ENCODE data around the gene CLASP1.
"Not testable (repeated sequence)": the region's sequence is repeated elsewhere in the genome, so short reads cannot be mapped to it uniquely, and the experiment has no call there.

Gene CLASP1

DNA sequence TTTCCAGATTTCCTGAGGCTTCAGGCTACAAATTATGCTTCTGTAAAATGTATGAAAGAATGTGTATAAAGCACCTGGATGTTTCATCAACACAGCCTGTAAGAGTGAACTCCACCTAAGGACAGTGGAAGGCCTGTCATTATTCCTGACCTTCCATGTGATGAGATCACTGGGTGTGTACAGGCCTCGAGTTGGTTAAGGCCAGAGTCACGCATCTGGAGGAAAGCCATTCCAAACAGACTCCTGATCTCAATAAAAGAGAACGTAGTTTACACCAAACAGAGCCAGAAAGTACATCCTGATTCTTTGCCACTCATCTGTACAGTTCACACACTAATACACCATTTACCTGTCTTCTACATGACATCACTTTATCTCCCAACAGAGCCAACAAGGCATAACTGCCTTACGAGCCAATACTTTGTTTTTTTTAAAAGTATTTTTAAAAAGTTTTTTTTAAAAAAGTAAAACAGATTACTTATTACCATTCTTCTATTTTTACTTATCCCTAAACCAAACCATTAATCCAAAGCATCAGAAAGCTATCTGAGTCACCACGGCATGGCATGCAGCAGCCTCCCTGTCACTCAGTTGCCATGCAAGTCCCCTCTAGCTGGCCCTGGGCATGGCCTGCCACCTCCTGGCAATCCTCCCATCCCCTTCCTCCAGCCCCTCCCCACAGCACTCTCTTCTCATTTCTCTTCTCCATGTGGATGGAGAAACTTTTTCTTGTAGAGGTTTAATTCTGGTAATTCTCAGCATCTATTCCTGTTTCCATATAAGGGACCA lies 285.4 kb downstream of the CLASP1 start:
- DNase-seq, result no peak

DNA sequence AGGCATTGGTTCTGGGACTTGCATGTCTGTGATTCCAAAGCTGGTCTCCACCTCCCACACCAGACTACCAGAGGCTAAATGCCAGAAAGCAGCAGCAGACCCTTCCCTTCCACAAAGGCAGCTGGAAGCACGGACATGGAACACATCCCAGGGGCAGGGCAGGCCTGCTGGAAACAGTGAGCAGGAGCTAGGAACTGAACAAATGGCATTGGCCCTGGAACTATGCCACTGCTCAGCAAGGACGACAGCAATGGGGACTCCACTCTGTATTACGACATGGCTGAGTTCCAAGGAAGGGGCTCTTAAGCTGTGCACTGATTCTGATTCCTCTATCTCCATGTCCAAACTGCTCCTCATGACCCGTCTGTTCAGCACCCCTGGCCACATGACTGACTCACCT lies 286.5 kb downstream of the CLASP1 start:
- no peak for DNase-seq

DNA sequence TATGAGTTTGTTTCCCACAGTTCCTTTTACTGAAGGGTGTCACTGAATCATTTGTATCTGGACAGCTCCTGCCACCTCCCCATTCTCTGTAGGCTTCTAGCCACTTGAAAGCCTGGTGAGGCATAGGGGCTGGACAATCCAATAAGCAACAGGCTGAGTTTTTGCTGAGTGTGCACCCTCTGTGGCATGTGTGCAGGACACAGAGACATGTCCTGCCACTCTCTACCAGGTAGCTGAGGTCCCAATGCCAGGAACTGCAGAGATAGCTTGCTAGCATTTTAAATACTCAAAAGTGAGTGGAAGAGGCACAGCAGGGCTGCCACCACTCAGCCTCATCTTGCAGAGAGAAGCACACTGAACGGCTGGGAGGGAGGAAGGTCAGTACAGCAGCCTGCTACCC lies 287.0 kb downstream of the CLASP1 start:
- no peak for DNase-seq

DNA sequence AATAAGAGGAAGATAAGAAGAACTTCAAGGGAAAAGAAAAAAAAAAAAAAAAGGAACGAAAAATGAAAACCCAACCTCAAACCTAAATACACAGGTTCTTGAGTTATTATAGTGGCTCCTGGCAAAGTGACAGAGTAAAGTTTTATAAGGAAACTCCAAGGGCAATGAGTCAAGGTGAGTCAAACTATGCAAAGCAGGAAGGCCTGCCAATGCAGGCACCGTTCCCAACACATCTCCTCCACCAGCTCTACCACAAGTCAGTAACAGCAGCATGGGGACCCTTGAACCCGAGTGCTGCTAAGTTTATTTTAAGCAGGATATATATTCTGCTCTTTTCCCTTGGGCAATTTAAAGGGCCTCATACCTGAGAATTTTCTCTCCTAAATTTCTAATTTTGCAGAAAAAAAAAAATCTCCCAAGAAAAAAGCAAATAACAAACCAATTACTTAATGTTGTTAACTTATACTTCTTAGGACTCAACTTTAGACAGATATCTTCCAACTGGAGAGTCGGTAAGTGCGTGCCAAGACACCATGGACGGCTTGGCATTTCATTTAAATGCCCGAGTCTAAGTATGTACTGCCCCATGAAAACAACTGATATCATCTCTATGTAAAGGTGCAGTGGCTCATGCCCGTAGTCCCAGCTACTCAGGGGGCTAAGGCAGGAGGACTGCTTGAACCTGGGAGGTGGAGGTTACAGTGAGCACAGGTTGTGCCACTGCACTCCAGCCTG lies 288.5 kb downstream of the CLASP1 start:
- no peak for DNase-seq

DNA sequence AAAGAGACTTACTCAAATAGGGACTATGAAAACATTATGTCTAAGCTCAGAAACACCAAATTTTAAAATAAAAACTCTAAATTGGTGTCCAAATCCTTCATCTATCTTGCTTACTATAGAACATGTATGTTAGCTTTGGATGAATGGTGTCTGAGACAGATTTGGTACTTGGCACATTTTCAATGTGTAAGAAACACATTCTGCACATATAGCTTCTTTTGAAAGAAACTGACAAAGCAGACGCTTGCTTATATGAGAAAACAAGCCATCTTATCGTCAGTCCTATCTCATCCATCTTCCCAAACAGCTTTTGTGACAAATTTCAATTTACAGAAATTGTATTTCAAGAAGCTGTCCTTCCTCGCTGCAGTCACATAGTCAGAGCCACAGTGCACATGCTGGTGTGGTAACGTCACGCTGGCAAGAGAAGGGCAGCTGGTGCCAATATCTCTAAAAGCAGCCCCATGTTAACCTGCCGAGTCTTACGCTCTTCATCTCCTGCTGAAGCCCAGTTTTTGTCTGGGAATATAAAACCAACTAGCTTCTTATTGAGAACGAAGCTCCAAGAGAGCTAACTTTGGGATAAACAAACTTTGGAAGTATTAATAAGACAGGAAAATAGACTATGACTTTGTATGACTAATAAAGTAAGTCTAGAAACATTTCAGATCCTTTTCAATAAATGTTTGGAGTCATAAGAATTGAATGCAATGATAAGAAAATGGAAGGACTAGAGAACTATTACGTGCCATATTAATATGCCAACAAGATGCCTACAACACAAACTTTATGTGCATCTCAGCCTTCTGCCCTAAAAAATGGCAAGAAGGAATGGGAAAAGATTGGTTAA lies 289.3 kb downstream of the CLASP1 start:
- no peak for DNase-seq

DNA sequence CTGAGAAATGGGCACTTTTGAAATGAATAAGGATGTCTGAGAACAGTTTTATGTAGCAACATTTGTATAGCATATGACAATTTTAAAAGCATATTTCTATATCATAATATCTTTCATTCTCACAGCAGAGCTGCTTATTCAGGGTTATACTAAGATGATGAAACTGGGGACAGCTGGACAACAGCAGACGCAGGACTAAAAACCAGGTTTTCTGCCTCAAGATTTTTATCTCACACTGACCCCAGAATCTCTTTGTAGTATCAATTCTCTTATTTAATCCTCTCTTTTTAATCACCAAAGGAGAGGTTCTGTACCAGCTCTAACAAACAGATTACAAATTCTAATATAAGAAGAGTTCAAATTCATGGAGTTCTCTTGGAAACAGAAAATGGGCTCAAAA lies 290.1 kb downstream of the CLASP1 start:
- no peak for DNase-seq

DNA sequence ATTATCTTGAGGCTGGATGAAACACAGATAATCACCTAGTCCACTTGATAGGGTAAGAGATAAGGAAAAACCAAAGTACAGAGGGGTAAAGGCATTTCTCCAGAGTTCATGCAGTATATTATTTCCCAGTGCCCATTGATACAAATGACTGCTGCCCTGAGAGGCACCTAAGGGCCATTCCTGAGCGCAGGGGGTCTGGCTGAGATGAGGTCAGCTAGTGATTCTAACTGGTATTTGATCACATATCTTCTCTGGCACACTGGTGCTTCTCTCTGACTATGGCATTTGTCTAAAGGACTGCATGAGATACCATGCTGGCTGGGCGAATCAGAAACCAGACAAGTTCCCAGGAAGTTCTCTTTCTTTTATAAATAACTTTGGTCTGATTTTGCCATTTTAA lies 291.0 kb downstream of the CLASP1 start:
- no peak for DNase-seq

DNA sequence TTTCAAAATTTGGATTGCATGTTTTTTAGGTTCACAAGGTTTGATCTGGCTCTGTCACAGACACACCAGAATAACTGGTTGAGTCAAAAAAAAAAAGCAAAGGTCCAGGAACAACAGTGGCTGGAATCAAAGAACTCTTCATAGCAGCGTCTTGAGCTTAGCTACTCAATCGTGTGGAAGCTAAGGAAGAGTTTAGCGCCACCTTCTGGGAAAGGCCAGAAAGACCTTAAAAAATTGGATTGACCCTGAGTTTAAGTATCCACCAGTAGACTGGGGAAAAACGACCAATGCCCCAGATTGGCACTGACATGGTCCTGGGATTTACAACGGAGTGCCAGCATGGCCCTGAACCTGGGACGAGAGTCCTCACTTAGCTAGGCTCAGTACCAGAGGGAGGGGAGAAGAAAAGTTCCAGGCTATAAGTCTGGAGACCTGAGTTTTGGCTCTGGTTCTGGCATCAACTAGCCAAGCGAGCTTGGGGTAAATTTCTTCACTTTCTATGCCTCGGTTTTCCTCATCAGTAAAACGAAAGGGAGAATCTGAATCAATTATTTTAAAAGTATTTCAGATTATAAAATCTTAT lies 293.1 kb downstream of the CLASP1 start:
- peak; percentile 87 for DNase-seq

DNA sequence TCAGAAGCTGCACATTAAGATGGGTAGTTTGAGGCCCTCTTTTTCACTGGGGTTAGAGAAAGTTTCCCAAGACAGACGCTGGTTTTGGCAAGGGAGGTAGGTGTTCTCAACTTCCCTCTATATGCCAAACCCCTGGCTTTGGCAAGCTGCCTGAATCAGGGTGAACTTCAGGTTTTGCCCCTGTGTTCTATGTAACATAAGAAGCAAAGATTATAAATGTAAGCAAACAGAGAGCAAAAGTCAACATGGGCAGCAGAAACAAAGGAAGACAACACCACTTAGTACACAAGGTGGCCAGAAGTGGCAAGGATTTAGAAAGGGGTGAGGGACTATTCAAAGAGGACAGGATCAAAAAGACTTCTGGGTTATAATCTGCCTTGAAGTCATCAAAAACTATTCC lies 293.8 kb downstream of the CLASP1 start:
- DNase-seq, result no peak

DNA sequence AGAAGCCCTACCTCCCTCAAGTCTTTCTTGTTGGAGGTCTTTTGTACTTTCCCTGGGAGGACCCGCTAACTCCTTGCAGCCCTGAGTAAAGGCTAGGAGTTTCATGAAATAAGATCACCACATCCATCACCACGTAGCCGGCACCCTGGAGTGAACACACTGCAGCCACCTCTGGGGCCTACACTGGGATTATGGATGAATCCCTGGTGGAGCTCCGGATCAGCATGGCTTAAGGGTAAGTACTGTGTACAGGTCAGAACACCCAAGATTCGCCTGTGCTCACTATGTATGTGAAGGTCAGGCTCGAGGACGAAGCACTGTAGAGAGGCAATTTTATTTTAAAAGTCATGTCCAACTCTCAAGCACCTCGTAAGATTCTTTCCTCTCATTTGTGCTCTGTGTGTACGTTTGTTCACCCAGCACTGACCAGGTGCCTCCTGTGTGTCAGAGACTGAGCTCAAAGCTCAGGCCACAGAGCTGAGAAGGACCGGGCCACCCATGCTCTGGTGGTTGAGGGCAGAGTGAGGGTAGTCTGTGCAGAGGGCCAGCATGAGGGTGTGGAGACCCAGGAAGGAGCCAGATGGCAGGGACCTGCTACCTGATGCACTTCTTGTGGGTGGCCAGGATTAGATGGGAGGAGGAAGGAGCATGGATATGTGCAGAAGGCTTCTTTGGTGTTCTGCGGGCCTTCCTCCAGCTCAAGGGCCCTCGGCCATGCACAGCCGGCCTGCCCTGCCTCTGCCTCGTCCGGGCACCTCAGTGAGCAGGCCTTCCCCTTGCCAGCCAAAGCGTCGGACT lies 297.5 kb downstream of the CLASP1 start:
- no peak for DNase-seq

DNA sequence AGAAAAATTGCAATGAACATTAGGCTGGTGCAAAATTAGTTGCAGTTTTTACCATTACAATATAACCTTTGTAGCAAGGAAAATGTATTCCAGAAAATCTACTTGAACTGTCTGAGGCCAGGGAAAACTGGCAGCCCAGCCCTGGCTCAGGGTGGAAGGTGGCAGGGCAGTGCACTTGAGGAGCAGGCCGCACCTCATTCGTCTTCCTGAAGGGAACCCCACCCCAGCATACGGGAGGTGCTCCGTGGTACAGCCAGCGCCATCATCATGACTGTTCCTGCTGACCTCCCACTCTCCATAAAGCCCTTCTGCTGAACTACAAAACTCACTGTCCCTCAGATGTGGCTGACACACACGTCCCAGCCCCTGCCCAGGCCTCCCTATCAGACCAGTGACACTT lies 298.4 kb downstream of the CLASP1 start:
- no peak for DNase-seq

DNA sequence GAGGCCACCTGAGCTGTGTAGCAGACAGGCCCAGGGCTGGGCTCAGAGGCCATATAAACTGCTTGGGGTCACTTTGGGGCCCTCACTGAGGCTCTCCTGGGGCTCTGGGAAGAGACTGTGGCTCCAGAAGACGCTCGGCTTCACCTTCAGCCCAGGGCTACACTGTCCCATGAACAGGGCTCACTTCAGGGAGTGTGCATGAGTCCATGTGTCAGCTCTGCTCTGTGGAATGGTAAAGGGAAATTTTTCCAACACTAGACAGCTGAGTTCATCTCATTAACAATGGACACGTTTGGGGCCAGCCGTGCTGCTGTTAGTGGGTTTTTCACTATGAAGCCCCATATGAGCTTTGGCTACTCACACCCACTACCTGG lies 298.9 kb downstream of the CLASP1 start:
- no peak for DNase-seq

DNA sequence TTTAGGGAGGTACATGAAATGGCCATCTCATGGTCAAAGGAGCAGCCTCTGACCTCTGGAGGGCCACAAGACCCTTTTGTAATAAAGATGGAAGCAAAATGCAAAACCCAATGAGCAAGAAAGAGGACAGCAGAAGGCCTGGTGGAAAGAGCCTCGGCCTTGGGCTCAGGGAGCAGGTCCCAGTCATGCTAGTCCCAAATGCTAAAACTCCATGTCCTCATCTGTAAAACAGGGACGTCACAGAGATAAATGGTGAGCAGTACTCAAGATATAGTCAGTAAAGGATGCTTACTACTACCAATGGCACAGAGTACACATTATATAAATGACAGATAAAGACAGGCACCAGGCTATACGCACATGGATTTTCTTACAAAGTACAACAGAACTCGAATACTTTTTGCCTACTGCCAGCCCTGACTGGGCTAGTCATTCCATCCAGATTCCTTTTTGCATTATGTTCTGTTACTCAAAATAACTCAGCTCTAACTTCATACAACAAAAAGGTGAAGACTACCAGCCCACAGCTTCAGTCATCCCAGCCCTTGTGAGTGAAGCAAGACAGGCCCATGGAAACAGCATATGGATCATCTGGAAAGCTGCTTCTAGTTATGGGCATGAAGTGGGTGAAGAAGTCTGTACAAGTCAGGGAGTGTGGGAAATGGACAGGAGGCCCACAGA lies 299.4 kb downstream of the CLASP1 start:
- DNase-seq, result no peak

DNA sequence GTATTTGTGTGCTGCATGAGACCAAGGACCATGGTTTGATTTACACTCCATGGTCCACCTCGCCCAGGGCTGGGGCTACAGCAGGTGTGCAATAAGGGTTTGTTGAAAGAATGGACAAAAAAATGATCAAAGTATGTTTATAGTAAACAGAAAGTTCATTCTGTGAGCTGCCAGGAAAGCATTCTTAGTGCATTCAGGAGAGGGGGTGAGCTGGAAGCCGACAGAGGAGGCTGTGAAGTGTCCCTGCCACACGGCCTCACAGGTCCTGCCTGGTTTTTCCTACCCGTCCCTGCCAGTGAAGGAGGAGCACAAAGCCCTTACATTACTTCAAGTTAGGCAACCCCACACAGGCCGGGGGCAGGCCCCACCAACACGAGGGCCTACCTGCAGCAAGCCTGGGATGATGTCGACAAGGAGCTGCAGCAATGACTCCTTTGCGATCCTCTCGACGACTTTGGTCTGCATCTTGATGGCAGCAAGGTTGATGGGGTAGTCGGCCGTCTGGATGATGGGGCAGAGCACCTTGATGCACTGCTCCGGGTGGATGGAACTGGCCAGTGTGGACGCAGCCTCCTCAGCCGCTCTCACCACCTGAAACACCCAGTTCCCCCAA lies 301.0 kb downstream of the CLASP1 start:
- no peak for DNase-seq

DNA sequence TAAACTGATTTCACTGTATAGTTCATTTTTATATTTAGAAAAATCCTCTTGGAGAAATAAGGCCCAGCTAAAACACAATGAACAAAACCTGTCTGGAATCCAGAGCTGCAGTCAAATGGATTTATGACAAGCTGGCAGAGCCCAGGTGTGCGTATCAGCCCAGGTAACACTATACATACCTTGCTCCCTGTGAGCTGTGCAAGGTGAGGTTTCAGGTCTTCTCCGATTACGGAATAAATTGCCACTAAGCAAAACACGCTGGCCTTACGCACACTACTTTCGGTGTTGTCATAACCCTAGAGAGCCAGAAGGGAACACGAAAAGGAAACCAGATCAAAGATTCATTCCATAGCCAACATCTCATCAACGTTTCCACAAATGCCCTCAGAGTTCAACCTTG lies 302.4 kb downstream of the CLASP1 start:
- no peak for DNase-seq

DNA sequence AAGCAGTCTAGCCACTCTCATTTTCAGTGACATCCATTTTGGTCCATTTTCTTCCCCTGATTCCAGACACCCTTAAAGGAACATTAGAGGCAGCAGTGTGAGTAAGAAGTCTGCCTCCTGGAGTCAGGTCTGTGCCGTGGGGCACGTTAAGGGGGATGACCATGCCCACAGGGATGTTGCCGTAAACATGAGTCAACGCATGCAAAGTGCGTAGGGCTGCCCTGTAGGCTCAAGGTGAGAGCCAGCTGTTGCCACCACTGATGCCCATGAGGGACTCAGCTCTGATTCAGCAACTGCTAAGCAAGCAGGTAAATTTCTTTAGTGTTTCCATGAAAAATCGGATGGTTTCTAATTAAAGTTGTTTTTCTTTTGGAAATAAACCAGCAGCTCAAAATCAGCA lies 302.9 kb downstream of the CLASP1 start:
- no peak for DNase-seq

DNA sequence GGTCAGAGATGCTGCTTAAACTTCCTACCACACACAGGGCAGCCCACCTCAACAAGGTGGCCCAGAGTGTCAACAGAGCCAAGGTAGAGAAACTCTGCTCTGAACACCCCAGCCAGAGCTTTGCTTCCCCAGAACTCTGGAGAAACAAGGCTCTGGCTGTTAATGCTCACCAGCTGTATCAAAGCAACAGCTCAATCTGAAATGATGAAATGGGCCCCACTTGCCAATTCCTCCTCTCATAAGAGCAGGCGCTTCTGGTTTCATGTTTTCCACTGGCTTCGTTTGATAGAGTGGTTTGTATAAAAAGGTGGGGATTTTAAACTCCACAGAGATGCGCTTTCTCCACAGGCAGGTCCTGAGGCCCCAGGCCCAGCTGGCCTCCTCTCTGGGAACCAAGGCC lies 303.4 kb downstream of the CLASP1 start:
- no peak for DNase-seq

DNA sequence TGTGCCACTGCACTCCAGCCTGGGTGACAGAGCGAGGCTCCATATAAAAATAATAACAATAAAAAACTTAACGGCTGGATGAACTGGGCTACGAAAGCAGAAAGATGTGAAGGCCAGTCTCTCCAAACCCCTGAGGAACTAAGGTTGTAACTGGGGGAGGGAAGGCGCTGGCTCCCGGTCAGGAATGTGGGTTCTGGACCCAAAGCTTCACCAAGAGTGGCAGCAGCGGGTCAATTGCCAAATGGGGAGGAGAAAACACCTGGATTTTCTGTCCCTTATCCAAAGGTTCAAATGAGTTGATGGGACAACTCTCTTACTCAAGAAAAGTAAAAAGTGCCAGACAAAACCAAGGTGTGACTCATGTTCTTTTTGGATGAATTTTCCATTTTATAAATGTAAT lies 304.2 kb downstream of the CLASP1 start:
- no peak for DNase-seq

DNA sequence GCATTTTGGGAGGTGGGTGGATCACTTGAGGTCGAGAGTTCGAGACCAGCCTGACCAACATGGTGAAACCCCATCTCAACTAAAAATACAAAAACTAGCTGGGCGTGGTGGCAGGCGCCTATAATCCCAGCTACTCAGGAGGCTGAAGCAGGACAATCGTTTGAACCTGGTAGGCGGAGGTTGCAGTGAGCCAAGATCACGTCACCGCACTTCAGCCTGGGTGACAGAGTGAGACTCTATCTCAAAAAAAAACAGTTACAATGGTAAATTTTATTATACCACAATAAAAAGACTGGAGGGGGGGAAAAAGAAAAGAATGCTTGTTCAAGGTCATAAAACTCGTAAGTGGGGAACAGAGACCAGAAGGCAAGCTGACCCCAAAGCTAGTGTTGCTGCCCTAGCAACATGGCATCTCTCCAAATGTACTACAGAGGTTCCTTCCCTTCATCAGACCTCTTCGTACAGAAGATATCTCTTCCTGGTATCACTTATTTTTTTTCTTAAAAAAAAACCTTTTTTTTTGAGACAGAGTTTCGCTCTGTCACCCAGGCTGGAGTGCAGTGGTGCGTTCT lies 305.3 kb downstream of the CLASP1 start:
- not testable (repeated sequence) for DNase-seq

DNA sequence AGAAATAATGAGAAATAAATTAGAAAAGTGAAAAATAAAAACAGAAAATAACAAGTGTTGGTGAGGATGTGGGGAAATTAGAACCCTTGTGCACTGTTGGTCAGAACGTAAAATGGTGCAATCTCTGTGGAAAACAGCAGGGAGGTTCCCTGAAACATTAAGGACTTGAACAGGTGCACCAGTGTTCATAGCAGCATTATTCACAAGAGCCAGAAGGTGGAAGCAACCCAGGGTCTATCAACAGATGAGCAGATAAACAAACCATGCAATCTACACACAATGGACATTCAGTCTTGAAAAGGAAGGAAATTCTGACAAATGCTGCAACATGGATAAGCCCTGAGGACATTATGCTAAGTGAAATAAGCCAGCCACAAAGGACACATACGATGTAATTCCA lies 306.1 kb downstream of the CLASP1 start:
- DNase-seq, result no peak

DNA sequence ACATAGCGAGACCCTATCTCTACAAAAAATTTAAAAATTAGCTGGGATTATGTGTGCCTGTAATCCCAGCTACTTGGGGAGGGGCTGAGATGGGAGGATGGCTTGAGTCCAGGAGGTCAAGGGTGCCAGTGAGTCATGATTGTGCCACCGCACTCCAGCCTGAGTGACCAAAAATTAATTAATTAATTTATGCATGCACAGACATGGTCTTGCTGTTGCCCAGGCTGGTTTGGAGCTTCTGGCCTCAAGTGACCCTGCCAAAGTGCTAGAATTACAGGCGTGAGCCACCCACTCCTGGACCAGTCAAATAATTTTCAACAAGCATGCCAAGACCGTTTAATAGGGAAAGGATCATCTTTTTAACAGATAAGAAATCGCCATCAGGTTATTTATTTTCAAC lies 306.5 kb downstream of the CLASP1 start:
- DNase-seq, result no peak

Data from hematopoietic multipotent progenitor cell treated with erythropoietin and hydrocortisone succinate and interleukin-3 and kit ligand, for 6 days (in vitro differentiated cells).